Measurements from ENCODE around the gene TAB2.

Gene TAB2, protein sequence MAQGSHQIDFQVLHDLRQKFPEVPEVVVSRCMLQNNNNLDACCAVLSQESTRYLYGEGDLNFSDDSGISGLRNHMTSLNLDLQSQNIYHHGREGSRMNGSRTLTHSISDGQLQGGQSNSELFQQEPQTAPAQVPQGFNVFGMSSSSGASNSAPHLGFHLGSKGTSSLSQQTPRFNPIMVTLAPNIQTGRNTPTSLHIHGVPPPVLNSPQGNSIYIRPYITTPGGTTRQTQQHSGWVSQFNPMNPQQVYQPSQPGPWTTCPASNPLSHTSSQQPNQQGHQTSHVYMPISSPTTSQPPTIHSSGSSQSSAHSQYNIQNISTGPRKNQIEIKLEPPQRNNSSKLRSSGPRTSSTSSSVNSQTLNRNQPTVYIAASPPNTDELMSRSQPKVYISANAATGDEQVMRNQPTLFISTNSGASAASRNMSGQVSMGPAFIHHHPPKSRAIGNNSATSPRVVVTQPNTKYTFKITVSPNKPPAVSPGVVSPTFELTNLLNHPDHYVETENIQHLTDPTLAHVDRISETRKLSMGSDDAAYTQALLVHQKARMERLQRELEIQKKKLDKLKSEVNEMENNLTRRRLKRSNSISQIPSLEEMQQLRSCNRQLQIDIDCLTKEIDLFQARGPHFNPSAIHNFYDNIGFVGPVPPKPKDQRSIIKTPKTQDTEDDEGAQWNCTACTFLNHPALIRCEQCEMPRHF

DNA sequence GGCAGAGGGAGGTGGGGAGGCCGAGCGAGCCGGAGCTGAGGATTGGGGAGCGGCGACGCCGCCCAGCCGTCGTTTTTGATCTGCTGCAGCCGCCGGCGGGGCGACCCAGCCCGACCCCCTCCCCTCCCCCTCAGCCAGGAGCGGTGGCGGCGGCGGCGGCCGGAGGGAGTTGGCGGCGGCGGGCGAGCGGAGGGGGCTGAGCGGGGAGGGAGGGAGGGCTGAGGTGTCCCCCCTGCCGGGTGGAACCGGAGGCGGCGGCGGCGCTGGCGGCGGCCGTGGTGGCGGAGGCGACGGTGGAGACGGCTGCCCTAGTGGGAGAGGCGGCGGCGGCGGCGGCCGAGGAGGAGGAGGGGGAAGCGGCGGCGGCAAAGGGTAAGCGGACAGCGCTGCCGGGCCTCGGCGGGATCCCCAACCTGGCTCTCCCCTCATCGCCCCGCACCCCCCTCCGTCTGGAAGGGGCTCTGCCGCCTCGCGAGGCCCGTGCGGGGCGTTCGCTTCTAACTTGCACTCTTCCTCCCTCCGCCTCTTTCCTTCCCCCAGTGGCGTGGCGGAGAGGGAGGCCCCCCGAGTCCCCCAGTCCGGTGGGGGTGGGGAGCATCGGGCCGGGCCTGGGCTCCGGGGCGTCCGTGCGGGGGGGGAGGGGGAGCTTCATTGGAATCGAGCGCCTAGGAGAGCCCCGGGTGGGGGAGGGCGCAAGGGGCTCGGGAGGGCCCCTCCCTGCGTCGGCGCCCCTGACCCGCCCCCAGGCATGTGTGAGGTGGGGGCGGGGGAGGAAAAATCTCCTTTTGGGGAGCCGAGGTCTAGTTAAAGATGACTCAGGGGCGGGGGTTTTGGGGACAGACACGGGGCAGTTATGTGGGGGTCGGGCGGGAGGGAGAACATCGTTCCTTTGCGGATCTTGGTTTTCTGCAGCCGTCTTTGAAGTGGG is at the start of gene TAB2:
TAB2 (plus strand) TSS at position 69 of the 928 bp plus-strand sequence. CDS start 52,286 bp downstream, outside the sequence.
- peak; percentile 68 for DNase-seq

DNA sequence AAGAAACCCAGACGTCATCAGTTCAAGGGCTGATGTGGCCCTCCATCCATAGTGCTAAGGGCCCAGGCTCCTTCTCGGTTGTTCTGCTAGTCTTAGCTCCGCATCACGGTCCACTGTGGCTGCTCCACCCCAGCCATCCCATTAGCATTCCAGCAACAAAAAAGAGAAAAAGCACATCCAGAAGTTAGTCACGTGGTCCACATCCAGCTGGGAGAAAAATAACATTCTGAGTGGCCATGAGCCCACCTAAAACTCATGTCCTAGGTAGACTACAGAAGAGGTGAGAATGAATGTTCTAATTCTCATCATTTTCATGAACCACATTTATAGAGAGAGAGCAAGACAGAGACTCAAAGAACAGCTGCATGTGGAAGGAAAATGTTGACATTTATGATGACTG is 49.4 kb upstream of the TAB2 start:
- no peak for DNase-seq

DNA sequence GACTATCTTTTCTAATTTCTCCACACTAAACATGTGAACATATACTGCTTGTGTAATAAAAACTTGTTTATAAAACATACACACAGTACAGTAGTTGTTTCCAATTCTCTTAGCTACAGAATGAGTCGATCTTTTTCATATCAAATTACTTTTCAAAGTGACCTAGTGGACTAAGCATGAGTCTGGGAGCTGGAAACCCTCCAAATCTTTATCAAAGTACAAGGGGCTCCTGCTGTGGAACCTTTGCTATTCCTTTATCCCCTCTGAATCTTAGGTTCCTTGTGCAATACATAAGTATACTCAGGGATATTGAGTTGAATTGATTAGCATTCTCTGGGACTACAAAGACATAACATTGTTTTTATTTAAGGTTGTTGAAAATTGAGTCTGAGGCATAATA is 48.7 kb upstream of the TAB2 start:
- no peak for DNase-seq

DNA sequence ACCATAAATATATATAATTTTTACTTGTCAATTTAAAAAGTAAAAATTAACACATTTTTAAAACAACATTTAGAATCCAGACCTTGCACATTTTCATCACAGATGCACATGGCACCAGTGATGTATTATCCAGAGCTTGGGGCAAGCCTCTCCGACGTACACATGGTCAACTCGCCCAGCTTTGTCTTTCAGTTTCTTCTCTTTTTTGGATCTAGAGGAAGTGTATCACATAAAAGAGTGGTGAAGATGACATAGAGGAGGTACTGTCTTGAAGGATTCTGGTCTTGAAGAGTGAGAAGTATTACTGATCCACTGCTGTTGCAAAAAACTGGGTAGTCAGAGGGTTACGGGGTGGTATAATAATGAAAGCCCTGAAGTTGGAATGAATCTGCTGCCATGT is 46.9 kb upstream of the TAB2 start:
- no peak for DNase-seq

DNA sequence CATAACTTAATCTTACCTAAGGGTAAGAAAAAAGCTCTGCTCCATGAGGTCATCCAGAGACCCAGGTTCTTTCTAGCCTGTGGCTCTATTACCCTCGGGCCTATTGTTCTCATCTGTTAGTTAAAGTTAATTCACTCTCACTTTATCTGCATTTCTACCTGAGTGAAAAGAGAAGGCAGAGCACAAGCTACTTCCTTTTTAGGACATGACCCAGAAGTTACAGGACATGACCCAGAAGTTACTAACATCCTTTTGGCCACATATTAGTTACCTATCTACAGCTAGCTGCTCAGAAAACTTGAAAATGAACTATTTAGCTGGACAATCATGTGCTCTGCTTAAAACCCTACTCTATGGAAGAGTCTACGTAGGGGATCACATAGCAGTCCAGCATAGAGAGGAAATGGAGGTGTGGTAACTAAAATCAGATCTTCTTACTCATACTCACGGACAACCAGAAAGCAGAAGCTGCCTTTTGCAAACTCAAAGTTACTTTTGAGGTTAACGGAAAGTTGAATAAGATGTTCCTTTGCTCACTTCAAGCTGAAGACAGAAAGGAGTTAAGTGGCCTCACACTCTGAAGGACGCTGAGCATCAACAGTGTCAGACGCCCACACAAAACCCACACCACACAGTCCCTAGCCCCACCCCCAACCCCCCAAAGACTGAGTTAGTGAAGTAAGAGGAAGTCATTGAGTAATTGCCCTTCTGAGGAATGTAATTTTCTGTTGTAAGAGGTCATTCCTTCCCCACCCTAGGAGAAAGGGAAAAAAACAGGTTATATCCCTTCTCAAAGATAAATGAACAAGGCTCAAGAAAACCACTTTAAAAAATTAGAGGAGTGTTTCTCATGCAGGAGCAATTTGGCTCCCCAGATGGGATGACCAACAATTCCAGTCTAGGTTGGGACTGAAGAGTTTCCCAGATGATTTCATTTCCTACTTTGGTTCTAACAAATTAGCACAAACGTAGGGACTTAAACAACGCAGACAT is 45.9 kb upstream of the TAB2 start:
- DNase-seq, result peak; percentile 55

DNA sequence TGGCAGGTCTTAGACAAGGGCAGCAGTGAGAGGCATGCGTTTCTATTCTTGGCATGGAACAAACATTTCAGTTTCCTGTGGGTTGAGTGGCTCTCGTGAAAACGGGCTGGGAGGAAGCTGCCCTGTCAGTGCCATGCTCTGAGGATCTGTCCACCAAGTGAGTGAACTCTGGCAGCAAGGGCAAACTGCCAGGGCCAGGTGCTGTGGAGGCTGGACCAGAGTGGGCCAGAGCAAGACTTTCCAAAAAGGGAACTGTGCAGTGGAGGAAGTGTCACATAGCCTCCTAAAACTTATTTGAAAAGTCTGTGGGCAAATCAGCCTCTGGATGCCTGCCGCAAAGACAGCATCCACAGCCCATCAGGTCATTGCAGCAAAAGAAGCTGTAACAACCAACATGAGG is 44.2 kb upstream of the TAB2 start:
- no peak for DNase-seq

DNA sequence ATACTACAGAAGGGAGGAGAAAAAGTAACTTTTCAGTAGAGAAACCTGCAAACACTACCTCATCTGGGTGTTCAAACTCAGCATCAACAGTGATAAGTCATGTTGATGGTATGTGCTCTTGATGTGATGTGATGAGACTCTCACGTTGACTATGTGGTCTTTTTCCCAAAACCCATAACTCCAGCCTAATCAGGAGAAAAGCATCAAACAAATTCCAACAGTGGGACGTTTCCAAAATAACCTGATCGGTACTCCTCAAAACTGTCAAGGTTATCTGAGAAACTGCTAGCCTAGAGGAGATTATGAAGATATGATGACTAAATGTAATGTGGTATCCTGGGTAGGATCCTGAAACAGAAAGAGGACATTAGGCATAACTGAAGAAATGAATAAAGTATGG is 41.9 kb upstream of the TAB2 start:
- no peak for DNase-seq

DNA sequence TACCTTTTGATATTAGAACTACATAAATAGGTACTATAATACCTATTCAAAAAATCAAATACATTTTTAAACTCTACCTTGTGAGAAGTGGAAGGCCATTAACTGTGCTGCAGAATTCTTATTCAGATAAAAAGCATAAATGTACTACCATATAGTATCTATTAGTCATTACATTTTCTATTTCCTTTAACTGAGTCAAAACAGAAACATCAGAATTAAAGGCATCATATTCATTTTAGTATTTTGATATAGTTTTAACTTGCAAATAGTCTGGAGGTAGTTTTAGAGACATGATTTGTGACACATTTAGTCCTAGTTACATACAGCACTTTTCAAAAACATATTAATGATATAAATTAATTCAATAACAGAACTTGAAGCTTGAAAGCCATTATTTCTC is 39.9 kb upstream of the TAB2 start:
- DNase-seq, result no peak

DNA sequence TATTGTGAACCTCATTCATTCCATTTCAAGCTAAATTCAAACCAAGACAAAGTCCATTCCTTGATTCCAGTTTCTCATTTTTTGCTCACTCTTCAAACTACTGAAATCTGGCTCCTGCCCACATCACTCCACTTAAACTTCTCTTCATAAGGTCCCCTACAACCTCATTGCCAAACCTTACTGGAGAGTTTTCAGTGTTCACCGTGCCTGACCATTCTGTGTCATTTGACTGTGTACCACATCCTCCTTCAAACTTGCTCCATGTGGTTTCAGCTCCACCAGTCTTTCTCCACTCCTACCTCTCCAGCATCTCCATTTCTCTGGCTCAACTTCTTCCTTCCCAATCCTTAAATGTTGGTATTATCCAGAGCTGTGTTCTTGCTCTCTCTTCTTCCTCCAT is 38.5 kb upstream of the TAB2 start:
- DNase-seq, result no peak

DNA sequence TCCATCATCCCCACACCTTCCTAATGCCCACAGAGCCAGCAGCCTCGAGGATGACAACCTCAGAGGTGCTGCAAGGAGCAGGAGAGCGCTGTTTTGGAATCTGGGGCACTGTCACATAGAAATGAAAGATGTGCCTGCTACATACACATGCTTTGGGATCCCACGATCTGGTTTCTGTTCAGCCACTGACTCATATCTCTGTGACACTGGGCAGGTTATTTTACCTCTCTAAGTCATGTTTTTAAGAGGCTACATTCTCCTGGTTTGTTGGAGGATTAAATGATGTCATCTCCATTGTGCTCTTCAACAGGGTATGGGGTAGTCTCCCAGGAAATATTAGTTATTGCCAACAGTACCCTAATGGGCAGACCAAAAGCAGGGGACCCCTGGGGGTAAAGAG is 32.6 kb upstream of the TAB2 start:
- no peak for DNase-seq

DNA sequence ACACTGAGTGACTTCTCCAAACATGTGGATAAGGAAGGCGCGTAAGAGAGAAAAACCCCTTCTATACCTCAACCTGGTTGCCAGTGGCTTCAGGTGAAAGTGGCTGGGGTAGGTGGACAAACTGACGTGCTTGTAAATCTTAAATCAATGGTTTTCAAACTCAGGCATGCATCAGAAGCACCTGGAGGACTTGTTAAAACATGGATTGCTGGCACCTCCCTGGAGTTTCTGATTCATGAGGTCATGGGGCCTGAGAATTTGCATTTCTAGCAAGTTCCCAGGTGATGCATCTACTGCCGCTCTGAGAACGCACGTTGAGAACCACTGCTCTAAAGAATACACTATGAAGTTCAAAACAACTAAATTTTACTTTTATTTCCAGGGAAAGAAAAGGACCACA is 31.9 kb upstream of the TAB2 start:
- DNase-seq, result no peak

DNA sequence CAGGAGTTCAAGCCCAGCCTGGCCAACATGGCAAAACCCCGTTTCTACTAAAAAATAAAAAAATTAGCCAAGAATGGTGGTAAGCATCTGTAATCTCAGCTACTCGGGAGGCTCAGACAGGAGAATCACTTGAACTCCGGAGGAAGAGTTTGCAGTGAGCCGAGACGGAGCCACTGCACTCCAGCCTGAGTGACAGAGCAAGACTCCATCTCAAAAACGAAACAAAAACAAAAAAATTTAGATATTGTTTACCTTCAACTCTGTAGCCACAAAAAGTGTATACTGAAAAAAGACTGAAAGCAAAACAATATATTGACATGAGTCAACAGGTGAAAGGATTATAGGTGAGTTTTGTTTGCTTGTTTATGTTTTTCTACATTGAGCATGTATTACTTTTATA is 30.6 kb upstream of the TAB2 start:
- DNase-seq, result no peak

DNA sequence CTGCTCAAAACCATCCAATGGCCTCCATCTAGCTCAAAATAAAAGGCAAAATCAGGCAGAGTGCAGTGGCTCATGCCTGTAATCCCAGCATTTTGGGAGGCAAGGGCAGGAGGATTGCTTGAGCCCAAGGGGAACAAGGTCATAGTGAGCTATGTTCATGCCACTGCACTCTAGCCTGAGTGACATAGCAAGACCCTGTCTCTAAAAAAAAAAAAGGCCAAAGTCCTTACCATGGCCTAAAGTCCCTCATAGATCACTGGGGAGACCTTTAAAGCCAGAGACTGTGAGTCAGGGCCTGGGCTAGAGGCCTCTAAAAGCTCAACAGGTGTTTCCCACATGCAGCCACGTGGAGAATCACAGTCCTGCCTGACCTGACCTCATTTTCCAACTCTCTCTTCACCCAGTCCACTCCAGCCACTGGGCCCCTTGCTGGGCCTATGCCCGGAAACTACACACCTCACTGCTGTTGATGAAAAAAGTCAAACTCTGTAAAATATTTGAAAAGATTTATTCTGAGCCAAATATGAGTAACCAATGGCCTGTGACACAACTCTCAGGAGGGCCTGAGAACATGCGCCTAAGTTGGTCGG is 28.2 kb upstream of the TAB2 start:
- DNase-seq, result no peak

DNA sequence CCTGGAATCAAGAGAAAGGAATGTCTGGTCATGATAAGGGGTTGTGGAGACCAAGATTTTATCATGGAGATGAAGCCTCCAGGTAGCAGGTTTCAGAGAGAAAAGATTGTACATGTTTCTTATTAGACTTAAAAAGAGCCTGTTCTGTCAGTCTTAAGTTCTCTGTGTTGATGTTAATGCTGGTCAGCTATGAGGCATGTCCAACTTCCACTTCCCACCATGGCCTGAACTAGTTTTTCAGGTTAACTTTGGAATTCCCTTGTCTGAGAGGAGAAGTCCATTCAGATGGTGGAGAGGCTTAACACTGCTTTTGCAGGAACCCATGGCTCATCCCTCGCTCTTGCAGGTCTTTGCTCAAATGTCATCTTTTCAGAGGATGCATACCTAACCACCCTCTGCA is 27.5 kb upstream of the TAB2 start:
- DNase-seq, result no peak

DNA sequence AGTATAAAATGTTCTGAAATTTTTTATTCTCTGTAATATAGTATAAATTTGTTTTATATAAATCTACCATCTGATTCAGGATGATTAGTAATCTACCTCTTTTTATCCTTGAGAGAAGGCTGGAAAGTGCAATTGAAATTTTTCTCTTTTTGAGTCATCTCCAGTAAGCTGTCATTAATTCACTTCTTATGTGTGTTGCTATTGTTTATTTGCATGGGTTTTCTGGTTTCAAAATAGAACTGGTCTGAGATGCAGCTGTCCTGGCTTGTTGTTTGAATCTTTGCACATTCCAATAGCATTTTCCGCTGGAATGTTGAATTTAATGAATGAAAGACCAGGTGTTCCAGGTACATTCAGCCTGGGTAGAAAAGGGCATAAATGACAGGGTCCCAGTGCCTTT is 24.3 kb upstream of the TAB2 start:
- DNase-seq, result no peak

DNA sequence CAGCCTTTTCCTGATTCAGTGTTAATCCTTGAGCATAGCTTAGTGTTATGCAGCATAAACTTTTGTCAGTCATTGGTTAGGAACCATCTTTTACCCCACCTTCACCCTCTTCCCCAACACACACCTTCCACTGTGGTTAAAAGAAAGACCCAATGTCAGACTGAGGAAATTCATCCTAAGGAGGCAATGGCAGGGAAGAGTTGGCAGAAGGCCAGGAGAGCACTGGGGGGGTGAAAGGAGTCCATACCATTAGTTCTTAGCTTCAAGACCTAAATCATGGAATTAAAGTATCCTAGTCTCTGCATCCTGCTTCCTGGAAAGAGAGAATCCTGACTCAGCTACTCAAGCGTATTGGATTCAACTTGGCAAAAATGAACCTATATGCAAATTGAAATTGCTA is 16.9 kb upstream of the TAB2 start:
- DNase-seq, result no peak

DNA sequence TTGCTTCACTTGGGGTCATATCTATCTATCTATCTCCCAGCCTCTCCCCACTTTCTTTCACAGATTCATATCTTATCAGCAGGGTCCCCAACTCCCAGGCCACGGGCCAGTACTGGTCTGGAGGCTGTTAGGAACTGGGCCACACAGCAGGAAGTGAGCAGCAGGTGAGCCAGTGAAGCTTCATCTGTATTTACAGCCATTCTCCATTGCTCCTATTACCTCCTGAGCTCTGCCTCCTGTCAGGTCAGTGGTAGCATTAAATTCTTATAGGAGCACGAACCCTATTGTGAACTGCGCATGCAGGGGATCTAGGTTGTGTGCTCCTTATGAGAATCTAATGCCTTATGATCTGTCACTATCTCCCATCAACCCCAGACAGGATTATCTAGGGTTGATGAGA is 14.8 kb upstream of the TAB2 start:
- no peak for DNase-seq

DNA sequence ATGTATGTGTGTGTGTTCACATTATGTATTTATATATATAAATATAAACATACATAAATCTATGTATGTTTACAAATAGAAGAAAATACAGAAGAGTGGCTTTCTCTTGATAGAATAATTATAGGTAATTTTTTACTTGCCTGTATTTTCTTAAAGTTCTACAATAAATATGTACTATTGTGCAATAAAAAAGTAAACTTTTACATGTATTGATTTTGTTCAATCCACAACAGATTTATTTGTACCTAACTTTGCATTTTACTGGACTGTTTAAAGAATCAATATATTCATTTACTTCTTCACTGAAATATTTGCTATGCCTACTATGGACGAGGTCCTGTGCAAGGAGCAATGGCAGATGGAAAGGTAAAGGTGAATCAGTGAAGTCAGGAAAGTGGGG is 14.0 kb upstream of the TAB2 start:
- DNase-seq, result no peak

DNA sequence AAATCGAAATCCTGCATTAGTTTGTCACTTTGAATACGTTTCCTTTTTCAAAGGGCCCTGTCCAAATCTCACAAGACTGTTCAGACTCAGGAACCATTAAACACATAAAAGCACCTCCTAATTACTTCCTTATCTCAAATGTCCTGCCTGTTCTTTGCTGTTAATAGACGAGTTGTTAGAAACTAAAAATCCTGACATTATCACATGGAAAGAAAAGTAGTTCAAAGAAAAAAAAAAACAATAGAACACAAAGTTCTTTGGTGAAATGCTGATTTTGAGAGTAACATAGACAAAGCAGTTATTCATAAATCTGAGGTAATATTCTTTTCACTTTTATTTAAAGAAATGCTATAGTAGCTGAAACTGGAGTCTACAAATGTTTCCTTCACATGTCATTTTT is 12.1 kb upstream of the TAB2 start:
- DNase-seq, result no peak

DNA sequence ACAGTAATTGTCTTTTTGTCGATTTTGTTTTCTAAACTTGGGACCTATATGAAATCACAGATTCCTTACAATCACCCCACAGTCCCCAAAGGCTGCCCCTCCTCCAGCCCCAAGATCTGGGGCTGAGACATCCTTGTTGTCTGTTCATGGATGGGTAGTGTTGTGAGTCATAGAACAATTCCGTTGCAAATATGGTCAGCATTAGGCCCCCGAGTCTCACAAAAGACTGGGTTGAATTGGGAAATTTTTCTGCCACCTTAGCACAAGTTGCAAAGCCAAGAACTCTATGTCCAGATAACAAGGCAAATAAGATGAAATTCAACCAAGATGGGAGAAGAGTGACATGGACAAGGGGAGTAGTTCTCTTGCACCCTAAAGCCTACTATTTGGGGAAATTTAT is 10.5 kb upstream of the TAB2 start:
- no peak for DNase-seq

DNA sequence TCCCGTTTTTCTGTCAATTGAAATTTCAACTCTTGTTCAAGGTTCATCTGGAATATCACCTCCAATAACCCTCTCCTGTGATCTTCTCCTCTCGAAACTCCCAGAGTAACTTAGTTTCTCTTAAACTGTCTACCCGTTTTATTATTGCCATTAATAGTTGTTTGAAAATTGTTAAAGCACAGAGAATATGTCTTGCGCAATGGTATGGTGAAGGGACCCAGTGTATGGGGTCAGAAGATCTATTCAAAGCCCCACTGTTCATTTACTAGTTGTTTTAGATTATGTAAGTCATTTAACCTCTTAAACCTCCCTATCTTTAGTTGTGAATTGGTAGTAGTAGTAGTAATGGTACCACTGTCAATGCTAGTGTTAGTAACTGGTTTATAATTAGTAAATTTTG is 6.2 kb upstream of the TAB2 start:
- DNase-seq, result no peak

DNA sequence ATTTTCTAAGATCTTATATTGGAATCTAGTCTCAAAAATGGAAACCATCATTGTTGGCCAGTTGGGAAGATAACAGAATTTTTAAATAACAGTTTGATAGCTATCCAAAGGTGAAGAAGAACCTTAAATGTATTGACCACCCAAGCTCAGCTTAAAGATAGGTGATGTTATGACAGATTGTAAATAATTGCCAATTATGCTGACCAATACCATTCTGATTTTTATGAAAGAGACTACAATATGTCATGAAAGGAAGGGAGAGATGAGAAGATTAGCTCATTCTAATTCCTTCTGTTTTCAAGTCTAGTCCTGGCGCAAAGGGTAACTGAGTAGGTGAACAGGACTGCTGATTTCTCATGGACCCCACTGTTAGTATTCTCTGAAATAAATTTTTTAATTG is 5.7 kb upstream of the TAB2 start:
- no peak for DNase-seq
